HEK293T (cell line): ENCODE data around the gene OR9G1.

Experiments used
- ARNT ChIP-seq: fragments of 450-650 bp; IDR thresholded peaks from 2 replicates; pipeline ENCODE4 v1.6.1; 2017; ENCODE audit warnings: mild to moderate bottlenecking
- BHLHE40 ChIP-seq: fragments of 450-650 bp; IDR thresholded peaks from 2 replicates; pipeline ENCODE4 v1.6.1; 2016; ENCODE audit warnings: mild to moderate bottlenecking, moderate library complexity, borderline replicate concordance
- ELF4 ChIP-seq: fragments of 450-650 bp; IDR thresholded peaks from 2 replicates; pipeline ENCODE4 v1.6.1; 2017; ENCODE audit warnings: antibody characterized with exemption
- FOXA1 ChIP-seq: fragments of 450-650 bp; IDR thresholded peaks from 2 replicates; pipeline ENCODE4 v1.6.1; 2016; ENCODE audit warnings: mild to moderate bottlenecking
- FOXK2 ChIP-seq: fragments of 450-650 bp; IDR thresholded peaks from 2 replicates; pipeline ENCODE4 v1.6.1; 2016; ENCODE audit warnings: mild to moderate bottlenecking
- FOXM1 ChIP-seq: fragments of 450-650 bp; IDR thresholded peaks from 2 replicates; pipeline ENCODE4 v1.6.1; 2017; ENCODE audit warnings: mild to moderate bottlenecking, borderline replicate concordance
- HDGF ChIP-seq: fragments of 450-650 bp; IDR thresholded peaks from 2 replicates; pipeline ENCODE4 v1.6.1; 2017; ENCODE audit warnings: antibody characterized with exemption, borderline replicate concordance
- LEF1 ChIP-seq: fragments of 450-650 bp; IDR thresholded peaks from 2 replicates; pipeline ENCODE4 v1.6.1; 2017; ENCODE audit warnings: mild to moderate bottlenecking, borderline replicate concordance
- NFRKB ChIP-seq: fragments of 450-650 bp; IDR thresholded peaks from 2 replicates; pipeline ENCODE4 v1.6.1; 2016; ENCODE audit warnings: mild to moderate bottlenecking, moderate library complexity
- SP1 ChIP-seq: fragments of 450-650 bp; IDR thresholded peaks from 2 replicates; pipeline ENCODE4 v1.6.1; 2017
- SUZ12 ChIP-seq: fragments of 450-650 bp; IDR thresholded peaks from 2 replicates; pipeline ENCODE4 v1.6.1; 2016; ENCODE audit warnings: mild to moderate bottlenecking
- TARDBP ChIP-seq: fragments of 450-650 bp; IDR thresholded peaks from 2 replicates; pipeline ENCODE4 v1.6.1; 2016

DNA sequence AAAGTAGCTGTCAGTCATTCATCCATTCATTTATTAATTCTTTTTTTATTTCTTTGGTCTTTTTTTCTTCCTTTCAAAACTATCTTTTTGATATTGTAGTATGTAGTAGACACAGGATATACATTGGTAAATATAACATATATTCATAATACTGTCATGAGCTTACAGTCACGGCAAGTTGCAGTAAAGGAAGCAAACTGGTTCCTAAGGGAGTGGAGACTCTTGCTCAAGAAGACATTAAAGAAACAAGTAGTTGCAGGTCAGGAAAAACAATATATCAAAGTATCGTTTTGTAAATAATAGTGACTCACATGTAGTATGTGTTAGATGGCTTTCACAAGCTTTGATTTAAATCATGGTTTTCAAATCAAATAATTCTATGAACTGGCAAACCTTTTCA is 27.9 kb upstream of the OR9G1 start:
- no peak for TF ChIP-seq FOXM1
- no peak for TF ChIP-seq ELF4
- TF ChIP-seq TARDBP: no peak
- TF ChIP-seq SP1: no peak
- no peak for TF ChIP-seq HDGF
- no peak for TF ChIP-seq BHLHE40
- TF ChIP-seq ARNT: no peak
- TF ChIP-seq SUZ12: no peak
- TF ChIP-seq FOXA1: no peak
- TF ChIP-seq NFRKB: no peak
- no peak for TF ChIP-seq FOXK2
- no peak for TF ChIP-seq LEF1
